Esophagus muscularis mucosa (tissue), 4 donors: ENCODE measurements around the gene ZNF280B.

Source experiments
- CTCF ChIP-seq, 3 experiments: fragments of 200-600 bp in 2 of 3; fragments of 450-650 bp in 1 of 3; sonication (generic) in 2 of 3; IDR thresholded peaks; one replicate each; pipeline ENCODE4 v1.5.1; 2017 to 2019; ENCODE audit warnings: antibody characterized with exemption in 3 of 3, mild to moderate bottlenecking in 2 of 3, moderate library complexity in 1 of 3
- EP300 ChIP-seq: sonication (generic); formaldehyde crosslinking; IDR thresholded peaks from one replicate; pipeline ENCODE4 v1.6.1; 2017; ENCODE audit warnings: antibody characterized with exemption
- POLR2A ChIP-seq: fragments of 450-650 bp; IDR thresholded peaks from one replicate; pipeline ENCODE4 v1.6.1; 2017; ENCODE audit warnings: antibody characterized with exemption, moderate library complexity, mild to moderate bottlenecking, low read depth
- POLR2AphosphoS5 ChIP-seq, 2 donors: sonication (generic); formaldehyde crosslinking; IDR thresholded peaks; one replicate each; pipeline ENCODE4 v1.6.1; 2017; ENCODE audit warnings: antibody characterized with exemption in 2 of 2

DNA sequence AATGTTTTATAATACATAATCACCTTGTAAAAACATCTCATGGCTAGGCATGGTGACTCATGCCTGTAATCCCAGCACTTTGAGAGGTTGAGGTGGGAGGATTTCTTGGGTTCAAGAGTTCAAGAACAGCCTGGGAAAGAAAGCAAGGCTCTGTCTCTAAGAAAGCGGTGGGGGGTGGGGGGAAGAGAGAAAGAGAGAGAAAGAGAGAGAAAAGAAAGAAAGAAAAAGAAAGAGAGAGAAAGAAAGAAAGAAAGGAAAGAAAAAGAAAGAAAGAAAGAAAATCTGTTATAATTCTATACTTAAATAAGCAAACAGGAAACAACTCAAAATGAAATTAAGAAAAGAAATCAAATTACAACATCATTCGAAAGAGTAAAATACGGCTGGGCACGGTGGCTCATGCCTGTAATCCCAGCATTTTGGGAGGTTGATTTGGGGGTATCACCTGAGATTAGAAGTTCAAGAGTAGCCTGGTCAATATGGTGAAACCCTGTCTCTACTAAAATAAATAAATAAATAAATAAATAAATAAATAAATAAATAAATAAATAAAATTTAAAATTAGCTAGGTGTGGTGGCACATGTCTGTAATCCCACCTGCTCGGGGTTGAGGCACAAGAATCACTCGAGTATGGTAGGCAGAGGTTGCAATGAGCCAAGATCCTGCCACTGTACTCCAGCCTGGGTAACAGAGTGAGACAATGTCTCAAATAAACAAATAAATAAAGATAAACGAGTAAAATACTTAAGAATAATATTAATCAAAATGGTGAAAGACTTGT, 65.4 kb downstream of the ZNF280B start:
- TF ChIP-seq POLR2AphosphoS5 (IDR thresholded peaks at IDR 0.05) (no peak), POLR2A (no peak), CTCF (IDR thresholded peaks at IDR 0.05) (no peak), EP300 (no peak)
